ENCODE results near the gene MSH3.

Gene MSH3

GRCh38 chr5:80609692-80610091, 44.8 kb upstream of the MSH3 start:
- no peaks in the 10 kb centered on the region for H3K27me3 ChIP-seq (ENCODE audit: low read depth, low read length)
- TF ChIP-seq EZH2phosphoT487 (IDR thresholded peaks at IDR 0.05; ENCODE audit: low read depth) (no peak), CTCF (IDR thresholded peaks at IDR 0.05; ENCODE audit: low read depth, low read length) (no peak)
- 0 out of 2 replicates have a peak, but pooled peaks cover 4% of the 10 kb centered on the region for H3K9me3 ChIP-seq (ENCODE audit: insufficient read depth, low read length)
- no peak overlapping the region for H3K27ac ChIP-seq (ENCODE audit: low read length)
- no peak overlapping the region for H3K9ac ChIP-seq (ENCODE audit: low read length)
- H3K4me2 ChIP-seq (ENCODE audit: low read length), result no peak overlapping the region
- no peaks in the 10 kb centered on the region for H4K20me1 ChIP-seq (ENCODE audit: insufficient read depth, low read length)
- H2AFZ ChIP-seq (ENCODE audit: low read depth, low read length), result no peak overlapping the region
- no peaks in the 10 kb centered on the region for H3K79me2 ChIP-seq (ENCODE audit: low read length)
- peaks cover 7% of the 10 kb centered on the region for H3K36me3 ChIP-seq (replicated peaks; ENCODE audit: low read depth, low read length)
- H3K4me1 ChIP-seq (ENCODE audit: low read length), result peaks cover 7% of the 10 kb centered on the region
- no peak overlapping the region for H3K4me3 ChIP-seq (ENCODE audit: low read length)

- H2AFZ ChIP-seq (ENCODE audit: low read depth, low read length), result no peak overlapping the region
- H4K20me1 ChIP-seq (ENCODE audit: insufficient read depth, low read length), result no peaks in the 10 kb centered on the region
- no peak overlapping the region for H3K27ac ChIP-seq (ENCODE audit: low read length)
- TF ChIP-seq CTCF (IDR thresholded peaks at IDR 0.05; ENCODE audit: low read depth, low read length) (no peak), EZH2phosphoT487 (IDR thresholded peaks at IDR 0.05; ENCODE audit: low read depth) (no peak)
- no peak overlapping the region for H3K9ac ChIP-seq (ENCODE audit: low read length)
- no peak overlapping the region for H3K4me2 ChIP-seq (ENCODE audit: low read length)
- H3K9me3 ChIP-seq (ENCODE audit: insufficient read depth, low read length), result no peaks in the 10 kb centered on the region
- H3K79me2 ChIP-seq (ENCODE audit: low read length), result no peaks in the 10 kb centered on the region
- H3K27me3 ChIP-seq (ENCODE audit: low read depth, low read length), result no peaks in the 10 kb centered on the region
- no peaks in the 10 kb centered on the region for H3K4me1 ChIP-seq (ENCODE audit: low read length)
- no peaks in the 10 kb centered on the region for H3K36me3 ChIP-seq (replicated peaks; ENCODE audit: low read depth, low read length)
- no peak overlapping the region for H3K4me3 ChIP-seq (ENCODE audit: low read length)
Measured at GRCh38 chr5:80615266-80615914, 39.1 kb upstream of the MSH3 start.

GRCh38 chr5:80618438-80618837, 36.0 kb upstream of the MSH3 start:
- Histone ChIP-seq H3K79me2 (ENCODE audit: low read length) (no peaks in the 10 kb centered on the region), H3K4me2 (ENCODE audit: low read length) (no peak overlapping the region), H2AFZ (ENCODE audit: low read depth, low read length) (no peak overlapping the region), H3K9me3 (ENCODE audit: insufficient read depth, low read length) (no peaks in the 10 kb centered on the region), H3K4me1 (ENCODE audit: low read length) (no peaks in the 10 kb centered on the region), H3K27me3 (ENCODE audit: low read depth, low read length) (no peaks in the 10 kb centered on the region), H3K4me3 (ENCODE audit: low read length) (no peak overlapping the region), H3K27ac (ENCODE audit: low read length) (no peak overlapping the region), H3K9ac (ENCODE audit: low read length) (no peak overlapping the region), H4K20me1 (ENCODE audit: insufficient read depth, low read length) (no peaks in the 10 kb centered on the region), H3K36me3 (replicated peaks; ENCODE audit: low read depth, low read length) (no peaks in the 10 kb centered on the region)
- TF ChIP-seq CTCF (IDR thresholded peaks at IDR 0.05; ENCODE audit: low read depth, low read length), result no peak
- TF ChIP-seq EZH2phosphoT487 (IDR thresholded peaks at IDR 0.05; ENCODE audit: low read depth), result no peak

- no peak overlapping the region for H3K9ac ChIP-seq (ENCODE audit: low read length)
- no peaks in the 10 kb centered on the region for H3K9me3 ChIP-seq (ENCODE audit: insufficient read depth, low read length)
- no peak for TF ChIP-seq EZH2phosphoT487 (IDR thresholded peaks at IDR 0.05; ENCODE audit: low read depth)
- no peak for TF ChIP-seq CTCF (IDR thresholded peaks at IDR 0.05; ENCODE audit: low read depth, low read length)
- H3K4me1 ChIP-seq (ENCODE audit: low read length), result no peaks in the 10 kb centered on the region
- no peaks in the 10 kb centered on the region for H4K20me1 ChIP-seq (ENCODE audit: insufficient read depth, low read length)
- no peak overlapping the region for H3K4me2 ChIP-seq (ENCODE audit: low read length)
- no peak overlapping the region for H2AFZ ChIP-seq (ENCODE audit: low read depth, low read length)
- H3K79me2 ChIP-seq (ENCODE audit: low read length), result no peaks in the 10 kb centered on the region
- no peak overlapping the region for H3K4me3 ChIP-seq (ENCODE audit: low read length)
- no peak overlapping the region for H3K27ac ChIP-seq (ENCODE audit: low read length)
- H3K36me3 ChIP-seq (replicated peaks; ENCODE audit: low read depth, low read length), result no peaks in the 10 kb centered on the region
- no peaks in the 10 kb centered on the region for H3K27me3 ChIP-seq (ENCODE audit: low read depth, low read length)
Measured at GRCh38 chr5:80619086-80619485, 35.4 kb upstream of the MSH3 start.

Measured in OCI-LY3 (cell line).